Measurements from ENCODE around the gene JMJD4.

DNA sequence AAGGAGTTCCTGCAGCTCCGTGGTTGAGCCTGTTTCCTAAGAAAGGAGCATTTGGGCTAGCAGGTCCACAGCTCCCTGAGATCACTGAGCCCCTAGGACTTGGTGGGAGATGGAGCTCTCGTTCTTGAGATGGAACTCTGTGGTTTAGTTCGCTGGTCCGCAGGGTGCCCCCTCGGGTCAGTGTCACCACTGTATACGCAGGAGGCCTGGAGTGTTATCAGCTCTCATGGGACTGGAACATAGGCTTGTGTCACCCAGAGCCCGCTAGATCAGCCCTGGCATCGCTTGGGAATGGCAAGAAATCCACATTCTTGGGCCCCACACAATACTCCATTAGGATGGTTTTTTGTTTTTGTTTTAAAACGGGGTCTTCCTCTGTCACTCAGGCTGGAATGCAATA is 3.7 kb upstream of the JMJD4 start:
- TF ChIP-seq MAFF (IDR thresholded peaks at IDR 0.05; ENCODE audit: low read length) (no peak), CAMTA2 (CRISPR knock-in tag; conservative IDR thresholded peaks at IDR 0.05) (no peak), POLR2AphosphoS2 (IDR thresholded peaks at IDR 0.05; ENCODE audit: low read length) (no peak), MEF2A (IDR thresholded peaks at IDR 0.05; ENCODE audit: control insufficient read depth, low read depth, low read length) (no peak), ZNF263 (CRISPR knock-in tag; IDR thresholded peaks at IDR 0.05; ENCODE audit: borderline replicate concordance) (no peak), CBFA2T2 (conservative IDR thresholded peaks at IDR 0.05) (no peak), SMARCE1 (IDR thresholded peaks at IDR 0.05) (no peak), SRF (CRISPR knock-in tag; IDR thresholded peaks at IDR 0.05) (no peak)
- TF ChIP-seq, protein P1, sequence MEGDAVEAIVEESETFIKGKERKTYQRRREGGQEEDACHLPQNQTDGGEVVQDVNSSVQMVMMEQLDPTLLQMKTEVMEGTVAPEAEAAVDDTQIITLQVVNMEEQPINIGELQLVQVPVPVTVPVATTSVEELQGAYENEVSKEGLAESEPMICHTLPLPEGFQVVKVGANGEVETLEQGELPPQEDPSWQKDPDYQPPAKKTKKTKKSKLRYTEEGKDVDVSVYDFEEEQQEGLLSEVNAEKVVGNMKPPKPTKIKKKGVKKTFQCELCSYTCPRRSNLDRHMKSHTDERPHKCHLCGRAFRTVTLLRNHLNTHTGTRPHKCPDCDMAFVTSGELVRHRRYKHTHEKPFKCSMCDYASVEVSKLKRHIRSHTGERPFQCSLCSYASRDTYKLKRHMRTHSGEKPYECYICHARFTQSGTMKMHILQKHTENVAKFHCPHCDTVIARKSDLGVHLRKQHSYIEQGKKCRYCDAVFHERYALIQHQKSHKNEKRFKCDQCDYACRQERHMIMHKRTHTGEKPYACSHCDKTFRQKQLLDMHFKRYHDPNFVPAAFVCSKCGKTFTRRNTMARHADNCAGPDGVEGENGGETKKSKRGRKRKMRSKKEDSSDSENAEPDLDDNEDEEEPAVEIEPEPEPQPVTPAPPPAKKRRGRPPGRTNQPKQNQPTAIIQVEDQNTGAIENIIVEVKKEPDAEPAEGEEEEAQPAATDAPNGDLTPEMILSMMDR (IDR thresholded peaks at IDR 0.05 in 2 of 3, conservative IDR thresholded peaks at IDR 0.05 in 1 of 3; ENCODE audit: insufficient read depth in 2 of 3, low read depth in 1 of 3, low read length in 3 of 3) = no peak
- TF ChIP-seq, protein P2, sequence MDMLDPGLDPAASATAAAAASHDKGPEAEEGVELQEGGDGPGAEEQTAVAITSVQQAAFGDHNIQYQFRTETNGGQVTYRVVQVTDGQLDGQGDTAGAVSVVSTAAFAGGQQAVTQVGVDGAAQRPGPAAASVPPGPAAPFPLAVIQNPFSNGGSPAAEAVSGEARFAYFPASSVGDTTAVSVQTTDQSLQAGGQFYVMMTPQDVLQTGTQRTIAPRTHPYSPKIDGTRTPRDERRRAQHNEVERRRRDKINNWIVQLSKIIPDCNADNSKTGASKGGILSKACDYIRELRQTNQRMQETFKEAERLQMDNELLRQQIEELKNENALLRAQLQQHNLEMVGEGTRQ (CRISPR knock-in tag; IDR thresholded peaks at IDR 0.05) = no peak
- TF ChIP-seq, protein P3, sequence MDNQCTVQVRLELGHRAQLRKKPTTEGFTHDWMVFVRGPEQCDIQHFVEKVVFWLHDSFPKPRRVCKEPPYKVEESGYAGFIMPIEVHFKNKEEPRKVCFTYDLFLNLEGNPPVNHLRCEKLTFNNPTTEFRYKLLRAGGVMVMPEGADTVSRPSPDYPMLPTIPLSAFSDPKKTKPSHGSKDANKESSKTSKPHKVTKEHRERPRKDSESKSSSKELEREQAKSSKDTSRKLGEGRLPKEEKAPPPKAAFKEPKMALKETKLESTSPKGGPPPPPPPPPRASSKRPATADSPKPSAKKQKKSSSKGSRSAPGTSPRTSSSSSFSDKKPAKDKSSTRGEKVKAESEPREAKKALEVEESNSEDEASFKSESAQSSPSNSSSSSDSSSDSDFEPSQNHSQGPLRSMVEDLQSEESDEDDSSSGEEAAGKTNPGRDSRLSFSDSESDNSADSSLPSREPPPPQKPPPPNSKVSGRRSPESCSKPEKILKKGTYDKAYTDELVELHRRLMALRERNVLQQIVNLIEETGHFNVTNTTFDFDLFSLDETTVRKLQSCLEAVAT (IDR thresholded peaks at IDR 0.05) = no peak
